Panc1 (cell line): Measurements from ENCODE around the gene PUSL1. TPM values are rescaled to one million over a fixed set of nuclear protein-coding genes. Genes with fewer than 3 reads are reported as not detected.

Experiments
- ATAC-seq: fragments of 200-7000 bp; cut with Tn5 transposase; 2 replicates; pipeline ENCODE4 v1.9.1; 2020; ENCODE audit warnings: mild to moderate bottlenecking, moderate library complexity
- BruUV-seq: library from RNA; stranded (reverse); fragments of 400-500 nt; replicated peaks from 2 replicates; lab custom pipeline; 2021; lab: Mats Ljungman, UMichigan
- CTCF ChIA-PET: fragments of 300-600 bp; sonication (Branson Sonifier 250); formaldehyde crosslinking; loops from one replicate; lab custom pipeline; 2022; ENCODE audit warnings: antibody characterized with exemption; lab: Charles Lee
- POLR2A ChIA-PET: fragments of 300-600 bp; sonication (Branson Sonifier 250); formaldehyde crosslinking; loops from one replicate; lab custom pipeline; 2022; ENCODE audit warnings: antibody characterized with exemption; lab: Charles Lee
- DNase-seq: peaks from one replicate; pipeline ENCODE4 v3.0.0-alpha.2; 2010; ENCODE audit warnings: low read depth, low spot score
- H3K27ac ChIP-seq: 2 replicates; pipeline ENCODE4 v1.5.1; 2011; ENCODE audit warnings: mild to moderate bottlenecking, low read length, inconsistent platforms
- H3K27me3 ChIP-seq: fragments of 200-500 bp; sonication (Bioruptor generic); 2 replicates; pipeline ENCODE4 v1.6.0; 2014; ENCODE audit warnings: low read length, inconsistent platforms; ENCODE audit not compliant: control insufficient read depth, insufficient read depth
- H3K36me3 ChIP-seq: fragments of 200-500 bp; sonication (Bioruptor generic); 2 replicates; pipeline ENCODE4 v1.5.1; 2014; ENCODE audit warnings: inconsistent platforms, mild to moderate bottlenecking, low read length, moderate library complexity; ENCODE audit not compliant: control insufficient read depth, insufficient read depth
- H3K4me1 ChIP-seq: 2 replicates; pipeline ENCODE4 v1.5.1; 2011; ENCODE audit warnings: inconsistent platforms, mild to moderate bottlenecking, low read length, moderate library complexity; ENCODE audit not compliant: control insufficient read depth, insufficient read depth
- H3K4me3 ChIP-seq, 2 experiments: 2 replicates each; pipeline ENCODE4 v1.5.1; 2011 to 2012; ENCODE audit warnings: low read depth in 2 of 2, low read length in 2 of 2, mild to moderate bottlenecking in 2 of 2, inconsistent platforms in 1 of 2, moderate library complexity in 1 of 2
- H3K9me3 ChIP-seq: fragments of 200-500 bp; sonication (Bioruptor generic); 2 replicates; pipeline ENCODE4 v1.5.1; 2014; ENCODE audit warnings: low read depth, mild to moderate bottlenecking, inconsistent platforms, low read length, moderate library complexity; ENCODE audit not compliant: control insufficient read depth, insufficient read depth
- CTCF ChIP-seq: fragments of 450-650 bp; IDR thresholded peaks from 2 replicates; pipeline ENCODE4 v1.5.1; 2017; ENCODE audit warnings: mild to moderate bottlenecking
- POLR2AphosphoS5 ChIP-seq: IDR thresholded peaks from 2 replicates; pipeline ENCODE4 v1.6.1; 2012; ENCODE audit warnings: mild to moderate bottlenecking, low read depth, low read length, moderate library complexity
- REST ChIP-seq, 2 experiments: IDR thresholded peaks; 2 replicates each; pipeline ENCODE4 v1.6.1; 2011 to 2012; ENCODE audit warnings: low read depth in 2 of 2, control low read depth in 1 of 2, low read length in 1 of 2, mild to moderate bottlenecking in 1 of 2, moderate library complexity in 1 of 2; ENCODE audit not compliant: insufficient read depth in 1 of 2
- SIN3A ChIP-seq: IDR thresholded peaks from 2 replicates; pipeline ENCODE4 v1.6.1; 2012; ENCODE audit warnings: low read depth, mild to moderate bottlenecking, low read length, moderate library complexity, borderline replicate concordance; ENCODE audit not compliant: insufficient read depth
- TCF7L2 ChIP-seq: IDR thresholded peaks from 2 replicates; pipeline ENCODE4 v1.6.1; 2011; ENCODE audit warnings: mild to moderate bottlenecking, low read depth, low read length, inconsistent platforms
- in situ Hi-C: cut with HindIII; loops from 2 replicates; pipeline ENCODE4 v1.10.0; 2016; ENCODE audit warnings: low sequenced_read_pairs, low pct_unique_long_range_greater_than_20kb
- intact Hi-C: fragments of 100-400 bp; cut with micrococcal nuclease; formaldehyde crosslinking; loops from one replicate; pipeline ENCODE4 v1.10.0; 2022; ENCODE audit not compliant: unreplicated experiment
- total RNA-seq: library from RNA; stranded (reverse); gene quantifications from one replicate; pipeline ENCODE4 v1.2.1, GENCODE V29; 2021; ENCODE audit not compliant: unreplicated experiment

PUSL1 gene
- total RNA-seq, 1 experiment from 2014 or later: 46.9 TPM

- H3K9me3 ChIP-seq: no peaks in the 10 kb centered on the region
- peak overlapping the region; percentile 93 for H3K27ac ChIP-seq
- H3K4me3 ChIP-seq: peak overlapping the region; percentile 74 to 85; a peak in 3 of 4 replicates
- ChIA-PET POLR2A (no interaction called here), CTCF (interaction anchor here (1.0 to 2.2 kb wide), 2 partner anchors 17 to 26 kb away, joined by 5 to 8 read pairs; no protein-coding TSS in a partner anchor)
- in situ Hi-C loops: no loop called here
- no peaks in the 10 kb centered on the region; the same call in 1 of the 2 replicates for H3K36me3 ChIP-seq
- H3K4me1 ChIP-seq: peaks cover 40% of the 10 kb centered on the region
- no peaks in the 10 kb centered on the region for H3K27me3 ChIP-seq
- no peak for ATAC-seq
- intact Hi-C loops: no loop called here
- TF ChIP-seq TCF7L2: no peak
- no peak for TF ChIP-seq POLR2AphosphoS5
- TF ChIP-seq CTCF: no peak
- TF ChIP-seq SIN3A: no peak
- TF ChIP-seq REST (IDR thresholded peaks at IDR 0.05; ENCODE audit: insufficient read depth in 1 of 2, low read depth in 2 of 2, low read length in 1 of 2): no peak
- BruUV-seq: no TSS peak
- no peak for DNase-seq
Observed at GRCh38 chr1:1345860-1346500, 37.6 kb downstream of the PUSL1 start.

- Histone ChIP-seq H3K4me1 (peaks cover 42% of the 10 kb centered on the region), H3K9me3 (no peaks in the 10 kb centered on the region), H3K36me3 (no peaks in the 10 kb centered on the region; the same call in 1 of the 2 replicates), H3K4me3 (peak overlapping the region; percentile 74 to 85; a peak in 3 of 4 replicates), H3K27me3 (no peaks in the 10 kb centered on the region), H3K27ac (peak overlapping the region; percentile 93)
- POLR2A ChIA-PET: interaction anchor here (0.5 kb wide), 1 partner anchor 101 kb away, joined by 9 read pairs; no protein-coding TSS in a partner anchor
- ATAC-seq (no peak), DNase-seq (no peak)
- TF ChIP-seq CTCF (no peak), REST (IDR thresholded peaks at IDR 0.05; ENCODE audit: insufficient read depth in 1 of 2, low read depth in 2 of 2, low read length in 1 of 2) (no peak), POLR2AphosphoS5 (no peak), SIN3A (no peak), TCF7L2 (no peak)
- intact Hi-C loops (no loop called here), in situ Hi-C loops (no loop called here)
- no TSS peak for BruUV-seq
- CTCF ChIA-PET: interaction anchor here (1.0 to 2.2 kb wide), 2 partner anchors 17 to 26 kb away, joined by 5 to 8 read pairs; no protein-coding TSS in a partner anchor
Observed at GRCh38 chr1:1346501-1346890, 38.1 kb downstream of the PUSL1 start.
